NT2/D1 (cell line): ENCODE results near the gene GPR37.

Experiments
- DNase-seq: peaks from one replicate; pipeline ENCODE4 v3.0.0-alpha.2; 2011; ENCODE audit warnings: low read depth, low spot score
- H3K27me3 ChIP-seq: 2 replicates; pipeline ENCODE4 v1.6.0; 2011; ENCODE audit warnings: mild to moderate bottlenecking; ENCODE audit not compliant: insufficient read length, insufficient read depth
- H3K36me3 ChIP-seq: 2 replicates; pipeline ENCODE4 v1.6.1; 2011; ENCODE audit warnings: mild to moderate bottlenecking, low read length, mixed read lengths; ENCODE audit not compliant: insufficient read depth, insufficient read length
- H3K4me1 ChIP-seq: 2 replicates; pipeline ENCODE4 v1.5.1; 2011; ENCODE audit not compliant: insufficient read depth, insufficient read length
- H3K4me3 ChIP-seq: 2 replicates; pipeline ENCODE4 v1.5.1; 2011; ENCODE audit warnings: low read depth; ENCODE audit not compliant: insufficient read length
- H3K9ac ChIP-seq: 2 replicates; pipeline ENCODE4 v1.6.0; 2011; ENCODE audit warnings: low read depth; ENCODE audit not compliant: insufficient read length
- H3K9me3 ChIP-seq: 2 replicates; pipeline ENCODE4 v1.5.1; 2011; ENCODE audit warnings: mild to moderate bottlenecking, low read length; ENCODE audit not compliant: insufficient read depth
- SUZ12 ChIP-seq: IDR thresholded peaks from 2 replicates; pipeline ENCODE4 v1.6.1; 2011; ENCODE audit not compliant: insufficient read length, insufficient read depth; ENCODE audit errors: extremely low read depth
- YY1 ChIP-seq: IDR thresholded peaks from 2 replicates; pipeline ENCODE4 v1.6.1; 2011; ENCODE audit not compliant: insufficient read length, insufficient read depth
- ZNF274 ChIP-seq: IDR thresholded peaks from 2 replicates; pipeline ENCODE4 v1.6.1; 2011; ENCODE audit warnings: mild to moderate bottlenecking, low read depth, low read length

The GPR37 gene

GRCh38 chr7:124751027-124751426 lies 14.6 kb downstream of the GPR37 start:
- Histone ChIP-seq H3K4me1 (no peaks in the 10 kb centered on the region), H3K36me3 (no peaks in the 10 kb centered on the region), H3K27me3 (no peaks in the 10 kb centered on the region), H3K9me3 (no peaks in the 10 kb centered on the region), H3K9ac (no peak overlapping the region), H3K4me3 (no peak overlapping the region)
- DNase-seq, result no peak
- TF ChIP-seq ZNF274, result no peak
- TF ChIP-seq YY1, result no peak
- TF ChIP-seq SUZ12, result no peak

GRCh38 chr7:124747072-124747471 lies 18.5 kb downstream of the GPR37 start:
- no peak for DNase-seq
- Histone ChIP-seq H3K9me3 (no peaks in the 10 kb centered on the region), H3K9ac (no peak overlapping the region), H3K4me1 (no peaks in the 10 kb centered on the region), H3K4me3 (no peak overlapping the region), H3K27me3 (no peaks in the 10 kb centered on the region), H3K36me3 (no peaks in the 10 kb centered on the region)
- TF ChIP-seq ZNF274 (no peak), YY1 (no peak), SUZ12 (no peak)

GRCh38 chr7:124738639-124739038 lies 27.0 kb downstream of the GPR37 start:
- no peak overlapping the region for H3K4me3 ChIP-seq
- H3K9ac ChIP-seq, result no peak overlapping the region
- TF ChIP-seq ZNF274, result no peak
- no peak for TF ChIP-seq YY1
- TF ChIP-seq SUZ12, result no peak
- H3K27me3 ChIP-seq, result no peaks in the 10 kb centered on the region
- no peaks in the 10 kb centered on the region; the same call in 1 of the 2 replicates for H3K9me3 ChIP-seq
- DNase-seq, result no peak
- H3K4me1 ChIP-seq, result no peaks in the 10 kb centered on the region
- no peaks in the 10 kb centered on the region for H3K36me3 ChIP-seq

GRCh38 chr7:124737760-124738300 lies 27.8 kb downstream of the GPR37 start:
- TF ChIP-seq ZNF274, result no peak
- no peak for TF ChIP-seq YY1
- no peak for TF ChIP-seq SUZ12
- H3K36me3 ChIP-seq, result no peaks in the 10 kb centered on the region

GRCh38 chr7:124728610-124729009 lies 37.0 kb downstream of the GPR37 start:
- Histone ChIP-seq H3K4me3 (no peak overlapping the region), H3K9me3 (no peaks in the 10 kb centered on the region; the same call in 1 of the 2 replicates), H3K9ac (no peak overlapping the region), H3K36me3 (no peaks in the 10 kb centered on the region), H3K4me1 (no peaks in the 10 kb centered on the region), H3K27me3 (no peaks in the 10 kb centered on the region)
- TF ChIP-seq ZNF274 (no peak), SUZ12 (no peak)
- no peak for DNase-seq

More at GRCh38 chr7:124737760-124738300, 27.8 kb downstream of the GPR37 start:
- Histone ChIP-seq H3K9me3 (no peaks in the 10 kb centered on the region; the same call in 1 of the 2 replicates), H3K9ac (no peak overlapping the region), H3K4me3 (no peak overlapping the region), H3K4me1 (no peaks in the 10 kb centered on the region), H3K27me3 (no peaks in the 10 kb centered on the region)
- DNase-seq, result no peak

- Histone ChIP-seq H3K4me3 (no peak overlapping the region), H3K27me3 (no peaks in the 10 kb centered on the region), H3K4me1 (no peaks in the 10 kb centered on the region), H3K9me3 (no peaks in the 10 kb centered on the region; the same call in 1 of the 2 replicates), H3K9ac (no peak overlapping the region), H3K36me3 (no peaks in the 10 kb centered on the region)
- no peak for TF ChIP-seq YY1
- no peak for TF ChIP-seq SUZ12
- TF ChIP-seq ZNF274, result no peak
- no peak for DNase-seq
Measured at GRCh38 chr7:124724507-124725192, 40.9 kb downstream of the GPR37 start.

- no peak for DNase-seq
- H3K36me3 ChIP-seq, result no peaks in the 10 kb centered on the region
- no peak overlapping the region for H3K9ac ChIP-seq
- no peak overlapping the region for H3K4me3 ChIP-seq
- TF ChIP-seq ZNF274, result no peak
- no peak for TF ChIP-seq YY1
- H3K9me3 ChIP-seq, result no peaks in the 10 kb centered on the region; the same call in 1 of the 2 replicates
- no peaks in the 10 kb centered on the region for H3K27me3 ChIP-seq
- no peaks in the 10 kb centered on the region for H3K4me1 ChIP-seq
Measured at GRCh38 chr7:124724079-124724478, 41.5 kb downstream of the GPR37 start.
